Subcutaneous preadipocyte (primary cell): ENCODE data around the gene FMR1. TPM values are rescaled to one million over a fixed set of nuclear protein-coding genes. Genes with fewer than 3 reads are reported as not detected.

Experiments used
- small RNA-seq: library from RNA; depleted of rRNA; stranded (forward); fragments of <200 nt; gene quantifications from one replicate; pipeline ENCODE3, GENCODE V24; 2012
- total RNA-seq: library from RNA; depleted of rRNA; stranded (reverse); fragments of >200 nt; gene quantifications from 2 replicates; pipeline ENCODE4 v1.2.3, GENCODE V29; 2012

The FMR1 gene
- total RNA-seq = 20.6 and 23.1 TPM in 2 replicates

GRCh38 chrX:147911192-147912022 is at the start of gene FMR1:
TSS of gene FMR1 (plus strand) at chrX:147911919. CDS start at chrX:147912180, 261 bp downstream.

GRCh38 chrX:147981038-147981752 is 69.5 kb downstream of the FMR1 start, which contains the start of gene FMR1NB:
TSS of gene FMR1NB (plus strand) at chrX:147981337. CDS start at chrX:147981403, 66 bp downstream.

Small RNA genes within 50 kb of the gene (small RNA-seq; reads per million reads assigned to genes)
- not detected for gene RF02118

Other genes with a start within 250 kb of the FMR1 start
- gene FMR1NB, start 69.4 kb downstream of the FMR1 start, total RNA-seq = not detected in 2 replicates